ENCODE measurements around the gene CASP10. TPM values are rescaled to one million over a fixed set of nuclear protein-coding genes. Genes with fewer than 3 reads are reported as not detected.

CASP10 gene
- total RNA-seq, 2 donors from 2014 or later, result 3.5 to 6.8 TPM

DNA sequence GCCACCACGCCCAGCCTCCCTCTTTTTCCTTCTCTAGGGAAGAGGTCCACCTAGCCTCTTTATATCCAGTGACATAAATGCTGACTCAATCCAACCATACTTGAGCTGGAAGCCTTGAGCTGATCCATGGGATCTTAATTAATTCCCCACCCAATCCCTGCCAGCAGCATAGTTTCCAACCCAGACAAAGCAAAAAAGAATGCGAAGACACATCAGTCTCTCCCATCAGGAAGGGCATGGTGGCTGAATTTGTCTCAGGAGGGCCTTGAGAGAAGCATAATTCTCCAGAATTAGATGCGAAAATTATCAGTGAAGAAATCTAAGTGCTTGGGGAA lies 22.5 kb downstream of the CASP10 start:
- no peaks in the 10 kb centered on the region for H3K9me3 ChIP-seq
- no peak for DNase-seq (ENCODE audit: low spot score)
- H3K4me1 ChIP-seq, result peaks cover 0 to 5% of the 10 kb centered on the region in 2 donors
- H3K4me3 ChIP-seq, result no peak overlapping the region
- no peaks in the 10 kb centered on the region for H3K27me3 ChIP-seq
- TF ChIP-seq, protein P1, sequence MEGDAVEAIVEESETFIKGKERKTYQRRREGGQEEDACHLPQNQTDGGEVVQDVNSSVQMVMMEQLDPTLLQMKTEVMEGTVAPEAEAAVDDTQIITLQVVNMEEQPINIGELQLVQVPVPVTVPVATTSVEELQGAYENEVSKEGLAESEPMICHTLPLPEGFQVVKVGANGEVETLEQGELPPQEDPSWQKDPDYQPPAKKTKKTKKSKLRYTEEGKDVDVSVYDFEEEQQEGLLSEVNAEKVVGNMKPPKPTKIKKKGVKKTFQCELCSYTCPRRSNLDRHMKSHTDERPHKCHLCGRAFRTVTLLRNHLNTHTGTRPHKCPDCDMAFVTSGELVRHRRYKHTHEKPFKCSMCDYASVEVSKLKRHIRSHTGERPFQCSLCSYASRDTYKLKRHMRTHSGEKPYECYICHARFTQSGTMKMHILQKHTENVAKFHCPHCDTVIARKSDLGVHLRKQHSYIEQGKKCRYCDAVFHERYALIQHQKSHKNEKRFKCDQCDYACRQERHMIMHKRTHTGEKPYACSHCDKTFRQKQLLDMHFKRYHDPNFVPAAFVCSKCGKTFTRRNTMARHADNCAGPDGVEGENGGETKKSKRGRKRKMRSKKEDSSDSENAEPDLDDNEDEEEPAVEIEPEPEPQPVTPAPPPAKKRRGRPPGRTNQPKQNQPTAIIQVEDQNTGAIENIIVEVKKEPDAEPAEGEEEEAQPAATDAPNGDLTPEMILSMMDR (IDR thresholded peaks at IDR 0.05), result no peak
- no peak overlapping the region for H3K27ac ChIP-seq
- no peaks in the 10 kb centered on the region for H3K36me3 ChIP-seq

DNA sequence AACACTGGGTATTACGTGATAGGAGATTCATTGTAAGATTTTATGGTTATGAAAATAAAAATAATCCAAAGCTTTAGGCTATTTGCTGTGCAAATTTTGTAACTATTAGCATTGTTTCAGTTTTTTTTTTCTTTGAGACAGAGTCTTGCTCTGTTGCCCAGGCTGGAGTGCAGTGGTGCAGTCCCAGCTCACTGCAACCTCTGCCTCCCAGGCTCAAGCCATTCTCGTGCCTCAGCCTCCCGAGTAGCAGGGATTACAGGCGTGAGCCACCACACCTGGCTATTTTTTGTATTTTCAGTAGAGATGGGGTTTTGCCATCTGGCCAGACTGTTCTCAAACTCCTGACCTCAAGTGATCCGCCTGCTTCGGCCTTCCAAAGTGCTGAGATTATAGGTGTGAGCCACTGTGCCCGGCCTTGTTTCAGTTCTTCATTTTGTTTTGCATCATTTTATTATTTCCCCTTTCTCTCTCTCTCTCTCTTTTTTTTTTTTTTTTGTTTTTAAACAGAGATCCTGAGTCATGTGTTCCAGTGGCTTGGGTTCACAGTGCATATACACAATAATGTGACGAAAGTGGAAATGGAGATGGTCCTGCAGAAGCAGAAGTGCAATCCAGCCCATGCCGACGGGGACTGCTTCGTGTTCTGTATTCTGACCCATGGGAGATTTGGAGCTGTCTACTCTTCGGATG lies 25.8 kb downstream of the CASP10 start:
- no peak for DNase-seq (ENCODE audit: low spot score)
- Histone ChIP-seq H3K27ac (peak overlapping the region in 1 of 2 donors; percentile 46), H3K27me3 (no peaks in the 10 kb centered on the region), H3K4me1 (no peaks in the 10 kb centered on the region), H3K36me3 (no peaks in the 10 kb centered on the region), H3K9me3 (no peaks in the 10 kb centered on the region), H3K4me3 (no peak overlapping the region)
- TF ChIP-seq, protein P1 (IDR thresholded peaks at IDR 0.05), result no peak

DNA sequence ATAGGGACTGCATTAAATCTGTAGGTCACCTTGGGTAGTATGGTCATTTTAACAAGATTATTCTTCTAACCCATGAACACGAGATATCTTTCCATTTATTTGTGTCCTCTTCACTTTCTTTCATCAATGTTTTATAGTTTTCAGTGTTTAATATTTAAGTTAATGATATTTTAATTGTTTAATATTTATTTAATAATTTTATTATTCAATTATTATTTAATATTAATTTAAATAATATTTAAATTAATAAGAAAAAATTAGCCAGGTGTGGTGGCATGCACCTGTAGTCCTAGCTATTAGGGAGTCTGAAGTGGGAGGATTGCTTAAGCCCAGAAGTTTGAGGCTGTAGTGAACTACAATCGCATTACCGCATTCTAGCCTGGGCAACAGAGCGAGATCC lies 33.0 kb downstream of the CASP10 start:
- Histone ChIP-seq H3K4me1 (peaks cover 0 to 20% of the 10 kb centered on the region in 2 donors), H3K27me3 (no peaks in the 10 kb centered on the region), H3K9me3 (no peaks in the 10 kb centered on the region), H3K36me3 (no peaks in the 10 kb centered on the region), H3K27ac (no peak overlapping the region), H3K4me3 (no peak overlapping the region)
- TF ChIP-seq, protein P1 (IDR thresholded peaks at IDR 0.05), result no peak
- DNase-seq (ENCODE audit: low spot score), result no peak

DNA sequence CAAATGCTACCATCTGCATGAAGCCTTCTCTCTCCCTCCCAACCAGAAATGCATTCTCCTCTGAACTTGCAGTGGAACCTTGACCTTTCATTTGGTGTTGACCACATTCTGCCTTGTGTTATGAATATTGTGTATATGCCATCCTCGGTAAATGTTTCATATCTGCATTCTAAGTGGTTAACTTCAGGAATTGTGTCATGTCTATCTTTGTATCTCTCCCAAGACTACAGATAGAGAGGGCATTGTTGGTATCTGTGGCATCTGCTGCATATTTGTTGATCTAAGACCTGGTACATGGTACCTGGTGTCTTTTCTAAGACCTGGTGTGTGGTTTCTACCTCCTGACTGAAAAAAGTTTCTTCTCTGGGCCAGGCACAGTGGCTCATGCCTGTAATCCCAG lies 34.0 kb downstream of the CASP10 start:
- H3K36me3 ChIP-seq, result no peaks in the 10 kb centered on the region
- TF ChIP-seq, protein P1 (IDR thresholded peaks at IDR 0.05), result no peak
- DNase-seq (ENCODE audit: low spot score), result no peak
- no peaks in the 10 kb centered on the region for H3K9me3 ChIP-seq
- no peaks in the 10 kb centered on the region for H3K27me3 ChIP-seq
- no peak overlapping the region for H3K4me3 ChIP-seq
- no peak overlapping the region for H3K27ac ChIP-seq
- H3K4me1 ChIP-seq, result peaks cover 0 to 22% of the 10 kb centered on the region in 2 donors

DNA sequence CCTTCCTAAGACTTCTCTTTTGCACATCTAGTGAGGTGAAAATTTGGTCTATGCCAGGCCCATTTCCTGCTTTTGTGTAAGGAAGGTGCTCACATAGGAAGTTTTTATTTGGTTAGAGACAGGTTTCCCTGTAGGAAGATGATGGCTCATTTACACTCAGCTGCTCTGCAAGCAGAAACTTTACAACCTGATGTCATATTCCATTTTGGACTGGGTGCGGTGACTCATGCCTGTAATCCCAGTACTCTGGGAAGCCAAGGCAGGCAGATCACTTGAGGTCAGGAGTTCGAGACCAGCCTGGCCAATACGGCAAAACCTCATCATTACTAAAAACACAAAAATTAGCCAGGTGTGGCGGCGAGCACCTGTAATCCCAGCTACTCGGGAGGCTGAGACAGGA lies 35.8 kb downstream of the CASP10 start:
- H3K4me3 ChIP-seq, result no peak overlapping the region
- TF ChIP-seq, protein P1 (IDR thresholded peaks at IDR 0.05), result no peak
- peaks cover 0 to 22% of the 10 kb centered on the region in 2 donors for H3K4me1 ChIP-seq
- no peak for DNase-seq (ENCODE audit: low spot score)
- no peaks in the 10 kb centered on the region for H3K9me3 ChIP-seq
- H3K27me3 ChIP-seq, result no peaks in the 10 kb centered on the region
- no peaks in the 10 kb centered on the region for H3K36me3 ChIP-seq
- peak overlapping the region in 1 of 2 donors; percentile 32 for H3K27ac ChIP-seq

Measured in right atrium auricular region (tissue), 2 donors.